Uterus (tissue), 2 donors: Measurements from ENCODE around the gene AHR.

Experiments
- CTCF ChIP-seq, 4 experiments: fragments of 200-600 bp in 2 of 4; fragments of 450-650 bp in 2 of 4; sonication (generic) in 2 of 4; IDR thresholded peaks; one replicate each; pipeline ENCODE4 v1.5.1; 2016 to 2019; ENCODE audit warnings: antibody characterized with exemption in 4 of 4, mild to moderate bottlenecking in 2 of 4, moderate library complexity in 1 of 4
- POLR2A ChIP-seq, 2 donors: fragments of 450-650 bp; IDR thresholded peaks; one replicate each; pipeline ENCODE4 v1.6.1; 2016; ENCODE audit warnings: antibody characterized with exemption in 2 of 2, mild to moderate bottlenecking in 1 of 2, moderate library complexity in 1 of 2

GRCh38 chr7:17362439-17363105, 64.1 kb downstream of the AHR start:
- no peak for TF ChIP-seq POLR2A (IDR thresholded peaks at IDR 0.05)
- no peak for TF ChIP-seq CTCF (IDR thresholded peaks at IDR 0.05)
